ENCODE results near the gene JMJD1C. TPM values are rescaled to one million over a fixed set of nuclear protein-coding genes. Genes with fewer than 3 reads are reported as not detected.

Gene JMJD1C
- total RNA-seq, 1 donor from 2014 or later: 205 TPM

DNA sequence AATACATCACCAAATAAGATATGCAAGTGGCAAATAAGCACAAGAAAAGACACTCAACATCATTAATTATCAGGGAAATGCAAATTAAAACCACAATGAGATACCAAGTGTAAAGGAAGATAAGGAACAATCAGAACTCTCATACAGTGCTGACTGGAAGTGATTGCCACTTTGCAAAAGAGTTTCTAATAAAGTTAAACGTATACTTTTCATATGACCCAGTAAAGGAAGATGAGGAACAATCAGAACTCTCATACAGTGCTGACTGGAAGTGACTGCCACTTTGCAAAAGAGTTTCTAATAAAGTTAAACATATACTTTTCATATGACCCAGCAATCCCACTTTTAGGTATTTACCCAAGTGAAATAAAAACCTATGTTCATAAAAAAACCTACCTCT, 12.2 kb upstream of the JMJD1C start:
- DNase-seq: no peak

DNA sequence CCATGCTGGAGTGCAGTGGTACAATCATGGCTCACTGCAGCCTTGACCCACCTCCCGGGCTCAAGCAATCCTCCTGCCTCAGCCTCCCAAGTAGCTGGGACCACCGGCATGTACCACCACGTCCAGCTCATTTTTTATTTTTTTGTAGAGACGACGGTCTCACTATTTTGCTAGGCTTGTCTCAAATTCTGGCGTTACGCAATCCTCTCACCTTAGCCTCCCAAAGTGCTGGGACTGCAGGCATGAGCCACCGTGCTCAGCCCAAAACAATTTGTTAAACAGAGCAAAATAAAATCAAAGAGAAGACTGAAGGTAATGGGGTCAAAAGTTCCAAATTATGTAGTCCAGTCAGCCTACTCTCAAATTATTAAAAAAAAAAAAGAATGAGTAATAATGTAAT, 8.7 kb upstream of the JMJD1C start:
- DNase-seq: no peak

DNA sequence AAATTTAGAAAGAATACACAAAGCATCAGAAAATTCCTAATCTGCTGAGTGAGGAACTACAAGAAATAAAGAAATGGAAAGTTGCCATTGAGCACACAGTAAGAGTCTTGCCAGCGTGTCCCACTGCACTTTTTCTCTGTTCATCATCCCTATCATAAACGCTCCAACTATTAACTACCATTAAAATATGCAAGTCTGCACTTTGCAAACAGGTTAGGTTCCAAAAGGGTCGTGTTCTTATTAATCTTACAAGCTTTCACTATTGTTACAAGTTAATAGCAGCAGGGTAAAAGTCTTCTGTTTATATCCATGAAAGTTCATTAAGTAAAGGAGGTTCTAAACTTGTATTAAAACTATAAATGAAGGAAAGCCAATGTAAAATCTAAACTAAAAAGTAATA, 5.2 kb upstream of the JMJD1C start:
- DNase-seq: no peak

DNA sequence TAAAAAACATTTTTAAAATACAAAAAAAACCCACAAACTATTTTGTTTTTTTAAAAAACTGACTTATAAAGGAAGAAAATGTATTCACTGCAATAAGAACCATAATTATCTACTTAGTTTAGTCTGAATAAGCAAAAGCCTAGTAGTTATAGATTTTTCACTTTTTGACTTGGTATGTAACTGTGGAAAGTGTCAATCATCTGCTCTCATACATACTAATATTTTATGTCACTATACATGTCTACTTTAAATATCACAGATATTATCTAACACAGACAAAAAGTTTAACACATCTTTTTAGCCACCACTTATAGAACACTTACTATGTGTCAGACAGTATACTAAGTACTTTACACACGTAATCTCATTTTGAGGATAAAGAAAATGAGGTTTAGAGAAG, 3.2 kb upstream of the JMJD1C start:
- no peak for DNase-seq

DNA sequence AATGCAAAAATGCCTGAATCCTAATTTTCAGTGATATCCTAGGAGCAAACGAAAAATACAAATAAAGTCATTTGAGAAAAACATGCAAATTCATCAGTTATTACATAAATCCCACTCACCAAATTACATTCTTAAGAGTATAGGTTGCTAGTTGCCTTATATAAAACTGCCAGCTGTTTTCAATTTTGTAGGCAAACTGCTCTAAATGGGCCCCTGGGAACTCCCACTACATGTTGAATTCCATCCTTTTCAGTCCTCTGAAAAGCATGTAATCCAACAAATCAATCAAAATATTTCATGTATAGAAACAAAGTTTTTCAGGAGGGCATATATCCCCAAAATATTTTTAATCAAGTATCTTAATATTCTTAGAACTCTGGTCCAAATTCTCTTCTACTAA, 2.1 kb upstream of the JMJD1C start:
- no peak for DNase-seq

DNA sequence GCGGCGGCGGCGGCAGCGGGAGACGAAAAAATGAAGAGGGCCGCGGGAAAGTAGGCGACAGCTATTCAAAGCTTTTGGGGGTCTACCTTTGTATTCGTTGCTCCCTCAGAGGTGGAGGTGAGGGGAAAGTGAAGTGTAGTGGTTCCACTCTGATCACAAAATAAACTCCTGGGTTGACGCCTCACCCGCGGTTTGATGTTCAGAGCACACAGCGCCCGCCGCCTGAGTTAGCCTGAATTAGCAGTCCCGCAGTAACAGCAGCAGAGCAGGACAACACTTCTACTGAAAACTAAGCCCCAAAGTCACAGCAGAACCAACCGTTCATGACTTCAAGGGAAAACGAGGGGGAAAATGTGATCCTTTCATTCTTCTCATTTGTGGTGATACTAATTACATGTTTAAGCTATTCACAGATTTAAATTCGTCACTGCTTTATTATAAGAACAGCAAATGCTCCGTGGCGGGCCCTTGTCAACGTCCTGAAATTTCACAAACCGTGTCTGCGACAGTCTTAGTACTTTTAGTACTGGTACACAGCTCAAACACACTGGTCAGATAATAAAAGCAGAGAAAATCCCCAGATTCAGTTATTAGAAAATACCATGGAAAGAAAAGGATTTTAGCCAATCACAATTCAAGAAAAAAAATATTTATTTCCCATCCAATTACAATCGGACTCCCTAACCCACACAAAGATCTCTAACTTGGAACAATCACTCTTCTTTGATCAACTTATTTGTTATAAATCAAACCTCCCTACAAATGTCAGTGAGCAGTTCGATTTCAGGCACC, 563 bp upstream of the JMJD1C start:
- DNase-seq: peak; percentile 72

DNA sequence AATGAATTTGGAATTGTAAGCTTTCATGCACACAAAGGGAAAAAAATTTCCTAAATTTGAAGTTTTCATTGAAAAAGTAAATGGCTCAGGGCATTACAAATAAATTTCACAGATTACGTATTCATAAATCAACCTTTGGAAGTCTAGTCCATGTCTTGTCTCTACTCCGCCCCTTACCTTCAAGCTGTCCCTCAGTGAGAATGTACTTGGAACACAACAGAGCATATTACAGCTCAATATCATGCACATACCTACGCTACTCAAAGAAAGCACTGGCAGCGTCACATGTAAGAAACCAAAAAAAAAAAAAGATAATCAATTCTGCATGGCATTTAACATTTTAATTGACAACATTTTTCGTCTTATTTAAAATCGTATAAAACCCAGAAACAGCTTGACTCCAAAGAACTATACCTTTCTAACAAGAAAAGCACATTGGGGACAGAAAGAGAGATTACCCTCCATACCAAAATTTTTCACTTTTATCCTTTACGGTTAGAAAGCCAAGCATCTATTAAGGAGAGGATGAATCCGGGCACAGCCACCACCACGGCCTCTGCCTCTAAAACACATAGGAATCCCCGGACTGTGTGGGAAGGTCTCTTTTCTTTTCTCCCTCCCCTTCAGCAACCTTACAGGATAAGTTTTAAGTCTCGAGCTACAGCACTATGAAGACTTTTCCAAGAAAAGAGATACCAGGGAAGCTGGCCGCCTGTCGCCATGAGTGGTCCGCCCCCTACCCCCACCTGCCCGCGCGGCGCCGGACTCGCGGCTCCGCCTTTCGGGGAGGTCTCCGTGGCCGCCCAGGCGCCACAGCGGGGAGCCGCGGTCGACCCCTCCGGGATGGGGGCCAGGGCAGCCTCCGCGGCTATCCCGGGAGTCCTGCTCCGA, 1.1 kb downstream of the JMJD1C start:
- peak; percentile 63 for DNase-seq

DNA sequence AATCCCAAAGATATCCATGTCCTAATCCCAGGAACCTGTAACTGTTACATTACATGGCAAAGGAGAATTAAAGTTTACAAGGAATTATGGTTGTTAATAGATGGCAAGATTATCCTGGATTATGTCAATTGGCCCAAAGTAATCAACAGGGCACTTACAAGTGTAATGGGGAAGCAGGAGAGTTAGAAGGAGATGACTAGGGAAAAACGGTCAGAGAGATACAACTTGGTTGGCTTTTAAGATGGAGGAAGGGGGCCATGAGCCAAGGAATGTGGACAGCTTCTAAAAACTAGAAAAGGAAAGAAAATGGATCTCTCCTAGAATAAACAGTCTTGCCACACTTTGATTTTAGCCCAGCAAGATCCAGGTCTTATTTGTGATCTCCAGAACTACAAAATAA, 3.3 kb downstream of the JMJD1C start:
- no peak for DNase-seq

DNA sequence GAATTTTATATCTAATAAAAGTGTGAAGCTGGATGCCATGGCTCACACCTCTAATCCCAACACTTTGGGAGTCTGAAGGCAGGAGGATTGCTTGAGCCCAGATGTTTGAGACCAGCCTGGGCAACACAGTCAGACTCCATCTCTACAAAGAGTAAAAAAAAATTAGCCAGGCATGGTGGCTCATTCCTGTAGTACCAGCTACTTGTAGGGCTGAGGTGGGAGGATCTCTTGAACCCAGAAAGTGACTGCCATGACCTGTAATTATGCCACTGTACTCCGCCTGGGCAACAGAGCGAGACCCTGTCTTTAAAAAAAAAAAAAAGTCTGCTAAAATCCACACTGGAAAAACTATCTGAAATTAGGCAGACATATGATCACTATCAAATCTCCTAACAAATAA, 7.6 kb downstream of the JMJD1C start:
- no peak for DNase-seq

DNA sequence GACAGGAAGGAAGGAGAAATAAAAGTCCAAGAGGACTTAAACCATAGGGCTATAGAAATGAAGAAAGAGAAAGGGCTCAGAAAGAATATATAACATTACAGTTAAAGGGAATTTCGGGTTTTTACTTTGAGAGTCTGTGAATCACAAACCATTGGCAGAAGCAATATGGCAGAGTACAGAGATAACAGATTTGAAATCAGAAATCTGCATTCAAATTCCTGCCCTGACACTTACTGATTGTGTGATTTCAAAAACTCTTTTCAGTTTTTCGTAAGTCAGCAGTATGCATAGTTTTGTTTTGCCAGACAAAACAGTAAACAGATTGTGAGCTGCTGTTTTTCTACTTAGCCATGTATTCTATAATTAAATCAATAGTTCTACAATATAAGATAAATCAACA, 8.2 kb downstream of the JMJD1C start:
- DNase-seq: no peak

DNA sequence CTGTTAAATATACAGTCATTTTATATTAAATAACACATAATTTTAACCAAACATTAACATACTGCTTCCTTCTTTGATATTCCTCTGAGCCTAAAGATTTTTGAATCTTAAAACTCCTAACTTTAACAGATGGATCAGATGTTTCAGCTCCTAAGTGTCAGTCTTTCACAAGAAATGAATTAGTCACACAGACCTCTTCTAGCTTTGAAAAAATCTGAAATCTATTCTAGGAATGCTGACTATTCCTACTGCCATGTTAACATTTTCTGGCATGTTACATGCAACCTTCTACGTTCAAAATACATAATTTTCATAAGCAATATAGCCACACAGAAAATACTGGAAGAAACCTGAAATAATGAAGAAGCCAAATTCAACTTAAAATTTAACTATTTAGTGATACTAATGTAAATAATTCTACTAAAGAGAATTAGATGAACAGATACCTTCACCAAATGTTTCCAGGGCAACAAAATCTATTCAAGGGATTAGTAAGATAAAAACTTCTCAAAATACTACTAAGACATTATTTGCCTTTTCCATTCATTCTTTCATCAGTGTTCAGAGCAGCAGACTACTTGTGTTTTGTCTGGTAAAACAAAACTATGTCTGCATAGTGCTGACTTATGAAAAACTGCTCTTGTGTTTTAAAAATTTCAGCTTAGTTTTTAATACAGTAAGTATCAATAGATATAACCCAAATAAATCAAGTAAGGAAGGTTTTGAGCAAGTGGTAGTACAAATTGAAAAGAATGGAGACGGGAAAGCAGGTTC, 9.2 kb downstream of the JMJD1C start:
- no peak for DNase-seq

DNA sequence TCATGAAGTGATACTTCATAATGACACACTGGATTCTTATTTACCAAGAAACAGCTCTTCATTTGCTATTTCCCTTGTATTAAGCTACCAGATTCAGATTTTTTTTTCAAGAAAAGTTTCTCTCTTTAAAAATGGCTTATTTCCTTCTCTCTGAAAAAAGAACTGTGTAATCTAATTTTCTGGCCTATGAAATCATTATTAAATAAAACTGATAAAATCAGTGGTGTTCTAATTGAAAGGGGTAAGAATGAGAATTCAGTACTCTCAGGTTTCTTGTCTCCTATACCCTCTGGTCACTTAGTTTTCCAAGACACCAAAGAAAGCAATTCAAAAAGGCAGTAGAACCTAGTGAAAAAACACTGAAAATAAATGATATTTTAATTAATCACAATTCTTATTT, 10.3 kb downstream of the JMJD1C start:
- no peak for DNase-seq

DNA sequence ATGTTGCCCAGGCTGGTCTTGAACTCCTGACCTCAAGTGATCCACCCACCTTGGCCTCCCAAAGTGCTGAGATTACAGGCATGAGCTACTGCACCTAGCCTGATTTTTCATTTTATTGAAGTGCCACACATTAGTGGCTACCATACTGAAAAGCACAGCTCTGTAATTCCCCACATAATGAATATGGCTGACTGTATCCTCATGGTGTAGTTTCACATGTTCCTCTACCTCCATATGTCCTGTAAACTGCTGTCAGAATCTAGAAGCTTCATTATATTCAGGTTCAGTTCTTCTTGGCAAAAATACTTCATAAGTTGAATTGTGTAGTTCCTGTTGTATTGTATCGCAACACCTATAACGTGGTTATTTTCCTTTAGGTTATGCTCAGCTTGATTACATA, 11.1 kb downstream of the JMJD1C start:
- DNase-seq: no peak

DNA sequence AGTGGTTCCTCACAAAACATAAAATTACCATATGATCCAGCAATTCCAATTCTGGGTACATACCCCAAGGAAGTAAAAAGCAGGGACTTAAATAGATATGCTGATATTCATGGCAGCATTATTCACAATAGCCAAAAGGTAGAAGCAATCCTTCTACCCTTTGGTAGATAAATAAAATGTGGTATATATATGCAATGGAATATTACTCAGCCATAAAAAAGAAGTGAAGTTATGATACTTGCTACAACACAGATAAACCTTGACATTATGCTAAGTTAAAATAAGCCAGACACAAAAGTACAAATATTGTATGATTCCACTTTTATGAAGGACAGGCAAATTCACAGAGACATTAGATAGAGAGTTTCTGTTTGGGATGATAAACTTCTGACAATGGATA, 13.3 kb downstream of the JMJD1C start:
- DNase-seq: no peak

DNA sequence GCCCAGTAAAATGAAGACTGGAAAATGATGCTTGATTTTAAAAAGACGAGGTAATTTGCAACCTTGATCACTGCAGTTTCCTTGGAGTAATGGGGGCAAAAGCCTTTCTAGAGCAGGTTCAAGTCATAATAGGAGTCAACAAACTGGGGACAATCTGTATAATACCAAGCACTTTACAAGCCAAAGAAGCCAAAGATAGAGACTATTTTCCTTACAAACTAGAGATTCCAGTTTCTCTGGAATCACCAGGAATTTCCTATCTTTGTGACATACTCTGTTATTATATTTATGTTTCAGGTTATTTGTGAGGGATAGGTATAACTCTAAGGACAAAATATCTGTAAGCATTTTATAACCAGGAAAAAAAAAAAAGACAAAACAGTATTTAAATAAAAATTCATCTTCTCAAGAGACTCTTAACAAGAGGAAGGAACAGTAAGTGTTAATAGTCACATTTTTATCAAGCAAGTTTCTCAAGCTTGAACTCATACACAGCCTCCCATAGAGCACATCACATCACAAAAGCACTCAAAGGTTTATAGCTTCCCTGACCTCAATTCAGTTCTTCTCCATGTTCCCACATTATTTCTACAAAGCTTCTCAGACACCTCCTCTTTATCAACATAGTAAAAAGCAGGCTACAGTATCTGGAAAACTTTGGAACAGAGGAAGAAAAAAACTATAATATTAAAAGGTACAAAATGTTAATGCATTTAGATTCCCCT, 18.9 kb downstream of the JMJD1C start:
- no peak for DNase-seq

DNA sequence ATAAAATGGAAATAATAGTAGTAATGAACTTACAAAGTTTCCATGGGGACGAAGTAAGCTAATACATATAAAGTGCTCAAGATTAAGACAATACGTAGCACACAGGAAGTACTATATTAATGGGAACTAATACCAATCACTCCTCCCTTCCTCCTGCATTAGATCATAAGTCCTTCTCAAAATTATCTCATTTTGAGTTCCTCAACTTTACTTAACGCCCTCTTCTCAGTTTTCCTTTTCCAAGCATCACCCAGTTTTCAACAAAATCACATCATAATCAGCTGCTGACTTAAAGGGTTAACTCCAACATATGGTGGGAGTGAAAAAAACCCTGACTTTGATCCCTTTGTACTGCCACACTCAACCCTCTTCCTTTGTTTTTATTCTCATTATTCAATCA, 24.4 kb downstream of the JMJD1C start:
- peak; percentile 19 for DNase-seq

DNA sequence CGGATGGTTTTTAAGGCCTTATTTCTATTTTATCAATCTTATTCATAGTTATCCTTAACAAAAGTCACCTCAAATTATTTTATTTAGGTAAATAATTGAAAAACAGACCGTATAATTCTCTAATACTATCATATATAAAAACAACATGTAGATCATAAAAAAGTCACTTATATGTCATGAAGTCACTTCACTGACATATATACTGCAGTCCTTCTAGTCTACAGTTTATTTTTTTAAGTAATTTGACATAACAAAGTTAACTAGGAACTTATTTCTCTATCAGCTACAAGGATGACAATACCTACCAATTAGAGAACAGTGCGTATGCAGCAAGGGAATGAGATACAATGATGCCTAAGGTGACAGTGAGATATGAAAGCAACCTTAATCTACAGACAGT, 26.2 kb downstream of the JMJD1C start:
- no peak for DNase-seq

DNA sequence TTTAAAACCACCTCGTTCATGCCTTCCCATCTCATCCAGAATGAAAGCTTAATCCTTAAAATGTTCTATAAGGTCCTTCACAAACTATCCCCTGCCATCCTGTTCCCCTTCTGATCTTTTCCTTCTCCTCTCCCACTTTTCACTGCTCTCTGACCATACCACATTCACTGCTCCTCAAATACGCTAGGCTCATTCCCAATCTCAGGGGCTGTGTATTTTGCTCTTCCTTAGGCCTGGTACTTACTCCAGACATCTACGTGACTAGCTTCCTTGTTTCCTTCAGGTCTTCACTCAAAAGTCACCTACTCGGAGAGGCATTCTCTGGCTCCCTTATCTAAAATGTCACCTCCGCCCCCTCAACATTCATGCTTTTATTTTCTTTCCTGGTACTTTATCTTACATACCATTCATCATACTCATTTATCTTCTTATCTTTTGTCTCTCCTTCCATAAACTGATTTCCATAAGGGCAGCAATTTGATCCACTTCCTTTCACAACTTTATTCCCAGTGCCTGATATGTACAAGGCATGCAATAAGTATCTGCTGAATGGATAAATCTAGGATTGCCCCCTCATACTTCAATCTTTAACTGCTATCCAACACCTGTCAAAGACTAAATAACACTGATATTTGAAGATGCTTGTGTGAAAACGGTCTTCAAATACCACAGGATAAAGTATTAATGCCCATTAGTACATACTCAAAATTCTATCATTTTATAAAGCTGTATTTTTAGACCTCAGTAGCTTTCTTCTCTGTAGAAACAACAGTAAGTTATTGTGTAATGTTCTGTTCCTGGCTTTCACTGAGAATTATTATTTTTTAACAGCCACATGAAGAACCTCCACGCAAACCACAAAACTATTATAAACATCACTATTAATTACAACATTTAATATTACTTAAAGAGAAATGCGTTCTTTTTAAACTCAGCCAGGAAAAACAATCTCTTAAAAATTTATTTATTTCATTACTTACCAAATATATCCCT, 27.0 kb downstream of the JMJD1C start:
- peak; percentile 15 for DNase-seq

DNA sequence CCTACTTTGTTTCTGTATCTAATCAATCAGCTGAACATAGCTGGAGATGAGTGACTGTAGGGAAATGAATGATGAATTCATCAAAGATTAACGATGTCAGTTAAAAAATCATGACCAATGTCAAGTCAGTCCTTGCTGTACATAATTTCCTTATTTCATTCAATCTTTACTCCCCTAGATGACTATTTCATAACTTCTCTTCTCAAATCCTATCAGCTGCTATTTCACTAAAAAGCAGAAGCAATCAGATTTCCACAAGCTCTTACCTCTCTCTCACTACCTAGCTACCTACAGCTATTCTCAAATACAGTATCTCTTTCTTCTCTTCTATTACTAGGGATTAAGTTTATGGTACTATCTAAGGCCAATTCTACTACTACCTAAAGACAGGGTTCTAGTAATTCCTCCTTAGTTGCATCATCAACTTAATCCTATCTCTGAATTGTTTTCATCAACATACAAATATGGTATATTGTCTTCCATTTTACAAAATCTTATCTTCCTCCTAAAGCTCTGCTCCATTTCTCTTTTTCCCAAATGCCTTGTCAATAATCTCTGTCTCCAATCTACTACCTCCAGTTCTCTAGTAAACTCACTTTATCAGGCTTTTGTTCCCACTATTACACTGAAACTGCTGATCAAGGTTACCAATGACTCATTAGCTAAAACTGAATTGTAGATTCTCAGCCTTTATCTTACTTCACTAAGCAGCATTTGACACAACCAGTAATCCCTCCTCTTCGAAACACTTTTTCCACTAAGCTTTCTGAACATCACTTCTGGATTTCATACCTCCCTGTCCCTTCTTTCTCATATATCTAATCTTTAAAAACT, 28.4 kb downstream of the JMJD1C start:
- DNase-seq: peak; percentile 19

DNA sequence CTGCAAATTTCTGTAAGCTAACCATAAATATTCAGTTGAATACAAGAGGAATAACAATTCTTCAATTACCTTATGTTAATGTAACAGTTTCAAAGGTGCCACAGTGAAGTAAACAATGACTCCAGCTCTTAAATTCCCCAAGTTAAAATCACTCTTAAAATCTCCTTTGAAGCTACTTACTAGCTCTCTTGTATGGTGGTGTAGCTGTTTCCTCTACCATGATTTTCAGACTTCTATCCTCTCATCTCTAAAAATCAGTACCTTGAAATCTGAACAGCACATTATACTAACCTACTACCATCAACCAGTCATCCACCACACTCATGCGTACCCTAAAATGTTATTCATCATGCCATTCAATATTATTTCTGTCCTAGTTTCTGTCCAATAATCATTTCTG, 29.6 kb downstream of the JMJD1C start:
- DNase-seq: no peak

Measured in dermis blood vessel endothelial cell (primary cell).